HCEC 1CT (cell line): ENCODE data around the gene TMC2.

Experiments used
- DNase-seq: peaks from one replicate; pipeline ENCODE4 v3.0.0-alpha.2; 2017

TMC2 gene

DNA sequence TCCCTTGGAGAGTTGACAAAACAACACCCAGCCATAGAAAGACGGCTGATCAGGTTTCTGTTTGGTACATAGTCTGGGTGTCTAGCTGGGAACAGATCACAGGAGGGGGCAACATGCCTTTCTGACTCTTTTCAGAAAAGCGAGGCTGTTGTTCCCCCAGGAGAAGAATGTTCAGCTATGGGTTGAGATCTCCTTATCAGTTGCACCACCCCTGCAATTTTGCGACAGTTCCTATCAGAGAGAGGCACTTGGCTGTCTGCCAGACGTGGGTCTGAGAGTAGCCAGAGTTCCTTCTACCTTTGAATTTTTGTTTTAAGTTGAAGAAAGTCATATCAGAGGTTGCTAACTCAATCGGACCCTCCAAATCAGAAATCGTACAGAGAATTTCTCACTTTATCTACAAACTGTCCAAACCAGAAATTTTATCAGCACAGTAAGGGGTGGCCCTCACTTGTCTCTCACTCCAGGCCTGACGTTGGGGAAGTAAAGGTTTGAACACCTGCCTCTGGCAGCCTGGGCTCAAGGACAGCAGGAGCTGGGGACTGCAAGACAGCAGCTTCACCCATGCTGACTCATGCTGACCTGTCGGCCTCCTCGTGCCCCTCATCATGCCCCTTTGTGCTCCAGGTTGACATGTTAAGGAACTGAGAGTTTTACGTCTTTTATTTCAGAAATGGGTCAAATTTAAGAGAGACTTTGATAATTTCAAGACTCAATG lies 42.3 kb downstream of the TMC2 start:
- no peak for DNase-seq

DNA sequence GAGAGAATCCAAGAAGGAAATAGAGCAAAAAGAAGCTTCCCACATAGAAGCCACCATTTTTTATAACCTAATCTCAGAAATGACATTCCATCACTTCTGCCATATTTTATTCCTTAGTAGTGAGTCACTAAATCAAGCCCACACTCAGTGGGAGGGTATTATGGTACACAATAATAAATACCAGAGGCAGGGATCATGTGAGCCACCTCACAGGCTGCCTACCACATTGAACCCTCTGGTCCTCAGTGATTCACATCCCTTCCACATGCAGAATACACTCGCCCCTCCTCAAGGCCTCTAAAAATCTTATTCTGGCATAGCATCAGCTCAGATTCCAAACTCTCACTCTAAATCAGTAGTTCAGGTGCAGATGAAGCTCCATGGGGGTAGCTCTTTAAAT lies 49.4 kb downstream of the TMC2 start:
- DNase-seq: peak; percentile 75

DNA sequence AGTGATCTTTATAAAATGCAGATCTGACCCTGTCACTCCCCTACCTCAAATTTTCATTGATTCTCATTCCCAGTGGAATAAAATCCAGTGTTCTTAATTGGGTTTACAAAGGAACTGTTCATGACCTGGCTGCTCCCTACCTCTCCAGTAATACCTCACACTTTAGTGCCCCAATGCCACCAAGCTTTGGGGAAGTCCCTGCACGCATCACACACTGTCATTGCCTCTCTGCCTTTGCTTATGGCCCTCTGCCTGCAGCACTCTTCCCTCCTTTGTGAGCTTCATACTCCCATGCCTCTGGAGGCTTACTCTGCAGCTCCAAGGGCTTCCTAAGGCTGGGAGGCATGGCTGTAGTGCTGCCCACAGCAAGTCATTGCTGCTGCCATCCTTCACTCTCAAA lies 57.4 kb downstream of the TMC2 start:
- DNase-seq: no peak

DNA sequence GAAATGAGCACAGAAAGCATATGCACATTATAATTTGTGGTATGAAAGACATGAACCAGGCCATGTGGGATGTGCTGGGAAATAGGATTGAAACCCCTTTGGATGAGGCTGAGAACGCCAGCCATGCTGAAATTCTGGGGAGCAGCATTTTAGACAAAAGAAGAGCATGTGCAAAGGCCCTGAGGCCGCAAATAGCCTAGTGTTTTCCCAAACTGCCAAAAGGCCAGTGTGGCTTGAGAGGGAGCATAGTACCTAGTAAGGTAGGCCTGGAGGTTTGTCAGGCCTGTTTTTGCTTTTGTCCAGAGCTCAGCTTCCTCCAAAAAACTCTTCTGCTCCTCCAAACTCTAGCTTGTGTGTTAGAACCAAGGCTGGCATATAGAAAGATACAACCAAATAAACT lies 58.7 kb downstream of the TMC2 start:
- DNase-seq: no peak

DNA sequence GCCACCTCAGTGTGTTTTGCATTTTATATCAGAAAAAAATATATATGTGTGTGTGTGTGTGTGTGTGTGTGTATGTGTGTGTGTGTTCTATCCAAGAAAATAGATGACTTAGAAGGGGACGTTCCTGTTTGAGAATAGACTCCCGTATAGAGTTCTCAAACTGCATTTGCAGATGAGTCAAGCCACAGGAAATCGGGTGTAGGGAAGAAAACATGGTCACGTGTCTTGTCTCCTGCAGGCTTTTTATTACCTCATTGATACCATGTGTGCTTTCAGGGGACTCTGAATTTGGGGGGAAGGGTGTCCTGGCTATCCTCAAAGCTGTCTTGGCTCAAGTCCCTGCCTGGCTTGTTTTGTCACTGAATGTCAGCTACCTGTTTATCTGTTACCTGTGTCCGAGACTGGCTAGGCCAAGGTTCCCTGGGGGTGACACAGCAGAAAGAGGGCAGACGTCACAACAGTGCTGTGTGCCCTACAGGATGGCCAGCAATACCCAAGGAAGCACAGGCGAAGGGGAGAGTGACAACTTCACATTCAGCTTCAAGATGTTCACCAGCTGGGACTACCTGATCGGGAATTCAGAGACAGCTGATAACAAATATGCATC lies 60.4 kb downstream of the TMC2 start:
- DNase-seq: peak; percentile 75

DNA sequence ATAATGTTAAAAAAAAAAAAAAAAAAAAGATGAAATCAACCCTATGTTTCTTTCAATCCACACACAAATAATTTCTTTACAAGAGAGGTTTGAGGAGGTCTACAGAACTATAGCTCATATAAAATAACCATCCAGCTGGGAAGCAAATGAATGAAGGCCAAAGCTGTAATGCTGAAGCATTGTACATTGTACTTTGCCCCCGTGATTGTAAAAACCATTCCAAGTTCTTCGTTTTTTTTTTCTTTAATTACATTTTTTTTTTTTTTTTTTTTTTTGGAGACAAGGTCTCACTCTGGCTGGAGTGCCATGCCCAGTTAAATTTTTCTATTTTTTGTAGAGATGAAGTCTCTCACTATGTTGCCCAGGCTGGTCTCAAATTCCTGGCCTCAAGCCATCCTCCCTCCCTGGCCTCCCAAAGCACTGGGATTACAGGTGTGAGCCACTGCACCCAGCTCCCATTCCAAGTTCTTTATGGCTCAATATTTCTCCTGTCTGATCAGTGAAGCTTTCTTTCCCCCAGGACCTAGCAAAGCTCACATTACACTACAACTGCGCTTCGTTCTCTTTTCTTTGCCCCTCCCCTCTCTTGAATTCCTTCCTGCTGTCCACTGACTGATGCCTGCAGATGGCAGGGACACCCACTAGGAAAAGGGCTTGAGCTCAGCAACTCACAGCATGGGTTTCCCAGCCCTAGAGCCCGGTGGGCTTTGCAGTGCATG lies 63.1 kb downstream of the TMC2 start:
- no peak for DNase-seq

DNA sequence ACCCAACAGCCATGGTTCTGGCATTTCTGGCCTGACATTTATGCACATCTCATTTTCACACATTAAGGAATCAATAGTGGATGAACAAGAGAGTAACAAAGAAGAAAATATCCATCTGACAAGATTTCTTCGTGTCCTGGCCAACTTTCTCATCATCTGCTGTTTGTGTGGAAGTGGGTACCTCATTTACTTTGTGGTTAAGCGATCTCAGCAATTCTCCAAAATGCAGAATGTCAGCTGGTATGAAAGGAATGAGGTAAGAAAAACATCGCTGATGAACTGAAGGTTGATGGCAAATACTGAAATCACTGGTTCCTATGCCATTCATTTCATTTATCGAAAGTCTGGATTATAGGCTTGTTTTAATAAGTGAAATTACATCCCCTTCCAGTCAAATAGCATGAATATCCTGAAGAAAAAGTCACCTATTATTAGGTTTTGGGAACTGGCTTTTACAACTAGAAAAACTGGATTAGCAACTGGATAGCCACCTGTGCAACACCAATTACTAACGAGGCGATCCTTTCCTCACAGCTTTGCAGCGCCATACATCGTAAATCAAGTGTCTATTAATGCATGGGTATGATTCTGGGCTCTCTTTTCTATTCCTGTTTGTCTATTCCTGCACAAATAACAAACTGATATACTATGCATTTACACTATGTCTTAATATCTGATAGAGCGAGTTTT lies 65.8 kb downstream of the TMC2 start:
- no peak for DNase-seq

DNA sequence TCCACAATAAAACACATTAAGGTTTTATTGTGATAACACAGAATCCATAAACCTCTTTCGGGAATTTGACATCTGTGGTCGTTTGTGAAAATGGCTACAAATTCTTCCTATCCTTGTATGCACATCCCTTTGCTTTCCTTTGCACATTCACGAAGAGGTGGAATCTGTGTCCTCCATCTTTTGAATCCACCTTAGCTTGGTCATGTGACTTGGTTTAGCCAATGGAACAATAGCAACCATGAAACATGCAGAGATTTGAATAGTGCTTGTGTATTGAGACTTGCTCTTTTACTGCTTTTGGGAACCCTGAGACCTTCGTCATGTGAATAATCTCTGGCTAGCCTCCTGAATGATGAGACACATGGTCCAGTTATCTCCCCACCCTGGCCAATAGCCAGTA lies 66.4 kb downstream of the TMC2 start:
- DNase-seq: no peak

DNA sequence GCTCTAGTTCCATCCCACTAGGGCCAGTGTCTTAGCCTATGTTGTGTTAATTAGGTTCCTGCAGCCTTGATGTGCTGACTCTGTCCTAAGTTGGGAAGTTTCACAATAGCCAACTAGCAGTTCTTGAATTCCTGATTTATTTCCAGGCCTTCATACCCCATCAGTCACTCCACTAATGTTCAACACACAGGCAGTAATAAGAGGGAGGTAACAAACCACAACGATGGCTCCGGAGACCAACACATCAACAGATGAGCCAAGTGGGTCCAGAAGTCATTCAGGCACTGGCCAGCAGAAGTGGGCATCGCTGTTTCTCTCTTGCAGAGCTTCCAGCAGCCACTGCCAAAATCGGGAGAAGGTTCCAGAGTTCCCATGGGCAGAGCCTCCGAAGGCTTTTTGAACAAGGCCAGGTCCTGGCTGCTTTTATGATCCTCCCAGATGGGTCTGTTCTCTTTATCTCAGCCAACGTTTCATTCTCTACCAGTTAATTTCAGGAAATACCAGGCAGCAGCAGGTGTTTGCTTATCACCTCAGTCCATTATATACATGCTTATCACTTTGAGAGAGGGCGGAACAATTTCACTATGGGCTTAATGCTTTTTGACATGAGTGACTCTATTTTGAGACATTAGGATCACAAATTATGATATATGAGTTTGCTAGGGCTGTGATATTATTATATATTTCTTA lies 67.6 kb downstream of the TMC2 start:
- DNase-seq: no peak

DNA sequence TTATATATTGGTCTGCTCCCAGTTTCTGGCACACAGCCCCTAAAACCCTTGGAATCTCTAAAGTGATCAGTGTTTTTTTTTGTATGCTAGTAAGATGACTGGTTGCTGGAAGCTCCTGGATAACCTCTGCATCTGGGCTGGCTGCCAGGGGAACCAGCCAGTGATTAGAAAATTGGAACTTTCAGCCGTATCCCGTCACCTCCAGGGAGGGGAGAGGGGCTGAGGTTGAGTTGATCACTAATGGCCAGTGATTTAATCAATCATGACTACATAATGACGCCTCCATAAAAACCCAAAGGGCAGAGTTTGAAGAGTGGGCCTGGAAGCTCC lies 68.1 kb downstream of the TMC2 start:
- no peak for DNase-seq

DNA sequence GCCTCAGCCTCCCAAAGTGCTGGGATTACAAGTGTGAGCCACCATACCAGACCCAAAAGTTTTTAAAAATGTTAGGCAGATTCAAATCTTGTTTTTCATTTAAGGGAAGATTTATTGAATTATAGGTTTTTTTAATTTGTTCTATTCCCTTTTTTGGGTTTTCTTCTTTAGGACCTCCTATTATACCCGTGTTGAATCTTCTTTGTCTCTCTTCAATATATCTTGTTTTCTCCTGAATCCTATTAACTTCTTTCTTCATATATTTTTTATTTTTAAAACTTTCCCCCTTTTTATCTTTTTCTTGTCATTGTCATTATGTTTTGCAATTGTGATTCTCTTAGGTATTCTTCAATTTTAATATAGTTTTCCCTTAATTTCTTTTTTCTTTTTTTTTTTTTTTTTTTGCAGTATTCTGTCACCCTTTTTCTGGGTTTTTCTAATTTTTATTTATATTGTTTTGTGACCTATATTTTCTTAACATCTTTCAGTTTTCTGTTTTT lies 70.2 kb downstream of the TMC2 start:
- DNase-seq: no peak

DNA sequence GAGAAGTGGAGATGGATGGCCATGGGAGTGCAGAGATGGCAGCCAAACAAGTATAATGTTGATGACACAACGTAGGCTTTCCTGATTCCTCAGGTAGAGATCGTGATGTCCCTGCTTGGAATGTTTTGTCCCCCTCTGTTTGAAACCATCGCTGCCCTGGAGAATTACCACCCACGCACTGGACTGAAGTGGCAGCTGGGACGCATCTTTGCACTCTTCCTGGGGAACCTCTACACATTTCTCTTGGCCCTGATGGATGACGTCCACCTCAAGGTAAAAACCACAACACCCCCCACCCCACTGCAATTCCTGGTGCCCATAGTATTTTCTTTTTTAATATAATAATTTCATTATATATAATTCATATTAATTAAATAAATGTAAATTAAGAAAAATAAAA lies 74.0 kb downstream of the TMC2 start:
- DNase-seq: no peak

DNA sequence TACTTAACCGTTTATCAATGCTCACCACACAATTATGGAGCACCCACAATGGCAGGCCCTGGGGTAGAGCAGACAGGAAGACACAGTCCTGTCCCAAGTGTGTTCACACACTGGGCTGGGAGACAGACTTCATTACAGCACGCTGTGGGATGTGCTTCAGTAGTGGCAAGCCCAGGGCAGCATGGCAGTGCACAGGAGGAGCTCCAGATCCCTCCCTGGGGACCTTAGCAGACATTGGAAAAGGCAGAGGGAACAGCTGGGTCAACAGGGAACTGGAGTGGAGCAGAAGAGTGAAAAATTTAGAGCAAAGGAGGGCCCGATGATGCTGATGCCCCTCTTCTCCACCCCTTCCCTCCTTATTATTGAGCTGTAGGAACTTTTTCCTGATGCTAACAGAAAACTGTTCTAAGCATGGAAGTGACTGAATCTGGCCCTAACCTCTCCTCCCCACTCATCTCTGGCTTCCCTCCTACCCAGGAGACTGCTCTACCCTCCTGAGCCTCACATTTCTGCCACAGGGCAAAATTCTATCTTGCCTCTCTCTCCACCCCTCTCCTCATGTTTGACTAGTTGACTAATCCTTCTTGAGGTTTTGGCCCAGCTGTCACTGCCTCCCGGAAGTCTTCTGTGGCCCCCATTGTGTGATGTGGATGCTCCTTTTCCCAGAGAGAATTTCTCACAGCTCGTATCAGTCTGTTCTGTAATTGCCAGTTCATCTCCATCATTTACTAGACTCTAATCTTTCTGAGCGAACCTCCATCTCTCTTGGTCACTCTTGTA lies 74.8 kb downstream of the TMC2 start:
- no peak for DNase-seq

DNA sequence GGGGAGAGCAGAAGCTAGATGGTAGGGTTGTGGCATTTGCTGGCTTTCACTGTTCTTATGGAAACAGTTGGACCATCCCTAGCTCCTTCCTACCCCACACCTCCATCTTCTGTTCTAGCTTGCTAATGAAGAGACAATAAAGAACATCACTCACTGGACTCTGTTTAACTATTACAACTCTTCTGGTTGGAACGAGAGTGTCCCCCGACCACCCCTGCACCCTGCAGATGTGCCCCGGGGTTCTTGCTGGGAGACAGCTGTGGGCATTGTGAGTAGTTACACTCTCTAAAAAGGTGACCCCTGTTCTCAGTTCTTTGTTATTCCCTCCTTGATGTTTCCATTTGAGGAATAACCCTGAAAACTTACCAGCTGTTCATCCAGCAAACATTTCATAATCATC lies 75.7 kb downstream of the TMC2 start:
- DNase-seq: no peak

DNA sequence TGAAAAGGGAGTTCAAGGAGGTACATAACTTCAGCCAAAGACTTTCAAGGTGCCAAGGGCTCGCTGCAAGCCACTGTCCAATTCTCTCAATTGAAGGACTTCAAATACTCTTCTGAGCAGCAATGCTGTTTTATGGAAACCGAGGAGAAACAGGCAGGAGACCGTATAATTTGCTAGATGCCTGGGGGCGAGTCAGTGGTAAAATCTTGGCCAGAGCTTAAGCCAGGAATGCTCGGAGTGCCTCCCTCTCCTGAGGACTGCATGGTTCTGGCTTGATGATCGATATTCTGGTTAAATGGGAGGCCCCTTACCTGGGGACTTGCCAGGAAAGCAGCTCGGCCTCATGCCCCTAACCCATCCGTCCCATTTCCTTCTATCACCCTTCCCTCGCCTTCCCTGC lies 80.3 kb downstream of the TMC2 start:
- DNase-seq: no peak

DNA sequence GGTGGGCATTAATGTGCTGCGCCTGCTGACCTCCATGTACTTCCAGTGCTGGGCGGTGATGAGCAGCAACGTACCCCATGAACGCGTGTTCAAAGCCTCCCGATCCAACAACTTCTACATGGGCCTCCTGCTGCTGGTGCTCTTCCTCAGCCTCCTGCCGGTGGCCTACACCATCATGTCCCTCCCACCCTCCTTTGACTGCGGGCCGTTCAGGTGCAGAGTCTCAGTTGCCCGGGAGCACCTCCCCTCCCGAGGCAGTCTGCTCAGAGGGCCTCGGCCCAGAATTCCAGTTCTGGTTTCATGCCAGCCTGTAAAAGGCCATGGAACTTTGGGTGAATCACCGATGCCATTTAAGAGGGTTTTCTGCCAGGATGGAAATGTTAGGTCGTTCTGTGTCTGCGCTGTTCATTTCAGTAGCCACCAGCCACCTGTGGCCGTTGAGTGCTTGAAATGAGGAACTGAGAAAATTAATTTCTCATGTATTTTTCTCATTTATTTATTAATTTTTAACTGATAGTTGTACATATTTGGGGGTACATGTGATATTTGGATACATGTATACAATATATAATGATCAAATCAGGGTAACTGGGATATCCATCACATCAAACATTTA lies 80.8 kb downstream of the TMC2 start:
- no peak for DNase-seq

DNA sequence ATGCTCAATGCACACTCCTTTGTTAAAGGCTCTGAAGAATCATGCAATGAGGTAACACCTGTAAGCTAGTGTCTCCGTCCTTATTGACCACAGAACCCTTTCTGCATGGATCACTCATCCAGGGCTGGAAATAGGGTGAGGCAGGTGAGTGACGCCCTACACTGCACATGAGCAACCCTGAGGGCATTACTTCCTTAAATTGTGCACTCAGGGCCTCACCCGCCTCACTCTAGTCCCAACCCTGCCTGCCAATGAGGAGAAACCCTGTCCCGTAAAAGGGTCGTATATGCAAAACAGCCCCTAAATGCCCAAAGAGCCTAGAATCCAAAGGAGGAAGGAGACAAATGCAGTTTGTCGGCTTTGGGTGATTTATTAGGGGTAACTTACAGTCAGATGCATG lies 82.4 kb downstream of the TMC2 start:
- no peak for DNase-seq

DNA sequence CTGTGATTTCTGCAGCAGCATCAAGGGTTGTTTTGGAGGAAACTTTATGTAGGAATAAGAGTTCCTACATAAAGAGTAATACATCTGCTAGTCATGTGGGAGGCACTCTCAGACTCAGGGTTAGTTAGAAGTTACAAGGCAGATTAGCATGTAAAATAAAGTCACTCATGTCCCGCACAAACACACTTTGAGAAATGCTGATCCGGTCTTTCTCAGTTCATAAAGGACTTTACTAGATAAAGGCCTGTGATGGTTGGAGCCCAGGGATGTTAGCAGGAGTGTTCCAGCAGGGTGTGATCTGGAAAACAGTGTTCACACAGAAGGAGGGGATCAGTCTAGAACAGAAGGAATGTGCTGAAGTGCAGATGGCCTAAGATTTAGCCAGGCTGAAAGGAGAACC lies 83.0 kb downstream of the TMC2 start:
- DNase-seq: no peak

DNA sequence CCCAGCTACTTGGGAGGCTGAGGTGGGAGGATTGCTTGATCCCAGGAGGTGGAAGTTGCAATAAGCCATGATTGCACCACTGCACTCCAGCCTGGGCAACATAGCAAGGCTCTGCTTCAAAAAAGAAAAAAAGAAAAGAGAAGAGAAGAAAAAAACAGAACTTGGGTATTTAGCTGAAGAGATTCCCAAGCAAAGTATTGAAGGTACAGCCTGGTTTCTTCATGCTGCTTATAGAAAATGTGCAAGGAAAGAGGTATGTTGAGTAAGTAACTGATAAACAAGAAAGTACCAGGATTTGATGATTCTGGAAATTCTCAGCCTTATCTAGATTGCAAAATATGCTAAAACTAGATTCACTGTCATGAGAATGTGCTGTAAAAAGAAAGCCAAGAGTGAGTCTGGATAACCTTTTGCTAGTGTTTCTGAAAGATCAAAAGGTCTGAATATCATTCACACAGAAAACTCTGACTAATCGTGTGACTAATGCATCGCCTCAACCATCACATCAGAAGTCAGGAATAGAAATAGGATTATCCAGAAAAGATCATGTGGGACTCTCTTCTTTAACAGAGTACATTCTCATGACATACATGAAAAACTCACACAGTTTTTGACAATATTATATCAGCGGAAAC lies 83.7 kb downstream of the TMC2 start:
- DNase-seq: peak; percentile 70

DNA sequence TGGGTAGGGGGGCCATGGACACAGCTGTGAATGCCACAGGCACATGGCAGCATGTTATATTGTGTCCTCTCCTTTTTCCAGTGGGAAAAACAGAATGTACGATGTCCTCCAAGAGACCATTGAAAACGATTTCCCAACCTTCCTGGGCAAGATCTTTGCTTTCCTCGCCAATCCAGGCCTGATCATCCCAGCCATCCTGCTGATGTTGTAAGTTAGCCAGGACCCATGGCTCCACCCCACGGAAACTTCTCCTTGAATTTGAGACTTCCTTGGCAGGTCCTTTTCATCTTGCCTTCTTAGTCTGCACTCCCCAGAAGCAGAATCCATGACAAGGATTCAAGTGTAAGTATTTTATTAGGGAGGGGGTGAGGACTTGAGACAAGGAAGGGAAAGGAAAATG lies 87.8 kb downstream of the TMC2 start:
- no peak for DNase-seq

DNA sequence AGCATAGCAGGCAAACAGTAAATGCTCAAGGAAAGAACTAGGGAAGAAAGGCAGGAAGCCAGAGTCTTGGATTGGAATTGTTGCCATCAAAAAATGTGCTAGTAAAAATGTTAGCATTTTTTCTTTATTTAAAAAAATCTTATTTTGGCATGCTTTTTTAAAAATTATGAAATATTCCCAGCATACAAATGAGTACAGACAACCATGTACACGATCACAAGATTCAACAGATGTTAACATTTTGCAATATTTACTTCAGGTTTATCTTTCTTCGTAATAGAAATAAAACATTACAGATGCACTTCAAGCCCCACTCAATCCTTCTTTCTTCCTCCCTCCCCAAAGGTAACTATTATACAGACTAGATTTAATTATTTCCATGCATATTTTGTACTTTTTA lies 88.7 kb downstream of the TMC2 start:
- no peak for DNase-seq
